ENCODE measurements around the gene SLC38A8.

SLC38A8 gene

DNA sequence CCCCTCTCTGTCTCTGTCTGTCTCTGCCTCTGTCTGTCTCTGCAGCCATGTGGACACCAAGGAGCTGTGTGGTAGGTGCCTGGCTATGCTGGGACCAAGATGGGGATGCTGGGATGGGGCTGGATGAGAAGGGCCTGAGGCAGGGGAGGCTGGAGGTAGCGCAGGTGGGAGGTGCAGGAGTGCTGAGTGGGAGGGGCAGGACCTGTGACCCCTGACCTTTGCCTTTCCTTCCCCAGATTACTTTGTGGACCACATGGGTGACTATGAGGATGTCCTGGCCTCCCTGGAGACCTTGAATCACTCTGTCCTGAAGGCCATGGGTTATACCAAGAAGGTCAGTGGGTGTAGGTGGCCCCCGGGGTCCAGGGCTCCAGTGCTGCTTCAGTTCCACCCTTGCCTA lies 61.8 kb downstream of the SLC38A8 start:
- ChIA-PET POLR2A (no interaction called here), CTCF (interaction anchor here (1.0 kb wide), 1 partner anchor 16 kb away, joined by 3 read pairs; no protein-coding TSS in a partner anchor)

DNA sequence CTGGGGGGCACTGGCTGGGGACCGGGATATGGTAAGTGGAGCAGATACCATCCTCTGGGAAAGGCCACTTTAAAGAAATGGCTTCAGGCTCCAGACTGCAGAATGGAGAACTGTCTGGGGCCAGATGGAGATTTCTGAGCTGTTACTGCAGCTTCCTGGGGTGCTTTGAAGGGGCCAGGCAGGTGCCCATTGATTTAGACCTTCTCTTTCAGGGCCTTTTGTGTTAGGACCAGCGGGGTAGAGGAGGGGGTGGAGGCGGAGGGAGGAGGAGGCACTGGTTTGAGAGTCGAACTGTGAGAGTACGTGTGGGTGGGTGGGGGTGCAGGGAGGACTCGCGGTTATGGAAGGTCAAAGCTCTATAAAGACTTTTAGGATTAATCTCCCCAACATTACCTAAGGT lies 63.2 kb downstream of the SLC38A8 start:
- no peak for DNase-seq (ENCODE audit: extremely low spot score)
- TF ChIP-seq, protein P1, sequence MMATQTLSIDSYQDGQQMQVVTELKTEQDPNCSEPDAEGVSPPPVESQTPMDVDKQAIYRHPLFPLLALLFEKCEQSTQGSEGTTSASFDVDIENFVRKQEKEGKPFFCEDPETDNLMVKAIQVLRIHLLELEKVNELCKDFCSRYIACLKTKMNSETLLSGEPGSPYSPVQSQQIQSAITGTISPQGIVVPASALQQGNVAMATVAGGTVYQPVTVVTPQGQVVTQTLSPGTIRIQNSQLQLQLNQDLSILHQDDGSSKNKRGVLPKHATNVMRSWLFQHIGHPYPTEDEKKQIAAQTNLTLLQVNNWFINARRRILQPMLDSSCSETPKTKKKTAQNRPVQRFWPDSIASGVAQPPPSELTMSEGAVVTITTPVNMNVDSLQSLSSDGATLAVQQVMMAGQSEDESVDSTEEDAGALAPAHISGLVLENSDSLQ (IDR thresholded peaks at IDR 0.05) = no peak
- TF ChIP-seq FOXA1 (IDR thresholded peaks at IDR 0.05) (no peak), ZNF384 (IDR thresholded peaks at IDR 0.05) (no peak), SP1 (IDR thresholded peaks at IDR 0.05) (no peak), ARNT (IDR thresholded peaks at IDR 0.05) (no peak), NFRKB (IDR thresholded peaks at IDR 0.05) (no peak), LEF1 (IDR thresholded peaks at IDR 0.05; ENCODE audit: borderline replicate concordance) (no peak), SUZ12 (IDR thresholded peaks at IDR 0.05) (no peak), BHLHE40 (IDR thresholded peaks at IDR 0.05; ENCODE audit: borderline replicate concordance) (no peak), TARDBP (IDR thresholded peaks at IDR 0.05) (no peak), ELF4 (IDR thresholded peaks at IDR 0.05) (no peak), HDGF (IDR thresholded peaks at IDR 0.05; ENCODE audit: borderline replicate concordance) (no peak), FOXM1 (IDR thresholded peaks at IDR 0.05; ENCODE audit: borderline replicate concordance) (no peak), FOXK2 (IDR thresholded peaks at IDR 0.05) (no peak), L3MBTL2 (conservative IDR thresholded peaks at IDR 0.05) (no peak), CTBP1 (IDR thresholded peaks at IDR 0.05; ENCODE audit: borderline replicate concordance) (no peak)
- ChIA-PET POLR2A (no interaction called here), CTCF (no interaction called here)

More for the DNA sequence above, 61.8 kb downstream of the SLC38A8 start:
- no peak for DNase-seq (ENCODE audit: extremely low spot score)
- TF ChIP-seq FOXA1 (IDR thresholded peaks at IDR 0.05) = no peak
- TF ChIP-seq HDGF (IDR thresholded peaks at IDR 0.05; ENCODE audit: borderline replicate concordance) = no peak

DNA sequence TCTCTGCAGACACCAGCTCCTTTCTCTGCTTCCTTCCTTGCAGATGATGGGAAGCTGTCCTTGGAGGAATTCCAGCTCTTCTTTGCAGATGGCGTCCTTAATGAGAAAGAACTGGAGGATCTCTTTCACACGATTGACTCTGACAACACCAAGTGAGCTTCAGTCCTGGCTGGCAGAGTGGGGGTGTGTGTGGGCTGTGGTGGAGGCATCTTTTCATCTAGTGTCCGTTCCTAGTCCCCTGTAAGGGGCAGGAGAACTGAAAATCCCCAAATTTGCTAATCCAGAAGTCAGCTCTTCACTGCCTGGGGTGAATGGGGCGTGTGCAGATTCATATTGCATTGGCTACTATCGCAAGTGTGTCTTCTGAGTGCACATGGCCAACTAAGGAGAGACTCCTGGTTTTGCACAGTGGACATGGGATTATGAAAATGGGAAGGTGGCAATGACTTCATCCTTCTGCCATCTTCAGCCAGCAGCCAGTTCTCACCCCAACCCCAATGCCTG lies 64.1 kb downstream of the SLC38A8 start:
- DNase-seq (ENCODE audit: extremely low spot score) = no peak
- ChIA-PET CTCF (no interaction called here), POLR2A (interaction anchor here (0.9 kb wide), 1 partner anchor 14 kb away, joined by 3 read pairs; no protein-coding TSS in a partner anchor)
- no peak for TF ChIP-seq LEF1 (IDR thresholded peaks at IDR 0.05; ENCODE audit: borderline replicate concordance)
- TF ChIP-seq FOXM1 (IDR thresholded peaks at IDR 0.05; ENCODE audit: borderline replicate concordance) = no peak
- no peak for TF ChIP-seq TARDBP (IDR thresholded peaks at IDR 0.05)
- TF ChIP-seq NFRKB (IDR thresholded peaks at IDR 0.05) = no peak
- no peak for TF ChIP-seq FOXK2 (IDR thresholded peaks at IDR 0.05)
- no peak for TF ChIP-seq BHLHE40 (IDR thresholded peaks at IDR 0.05; ENCODE audit: borderline replicate concordance)
- no peak for TF ChIP-seq FOXA1 (IDR thresholded peaks at IDR 0.05)
- no peak for TF ChIP-seq ZNF384 (IDR thresholded peaks at IDR 0.05)
- TF ChIP-seq SUZ12 (IDR thresholded peaks at IDR 0.05) = no peak
- no peak for TF ChIP-seq CTBP1 (IDR thresholded peaks at IDR 0.05; ENCODE audit: borderline replicate concordance)
- TF ChIP-seq L3MBTL2 (conservative IDR thresholded peaks at IDR 0.05) = no peak
- TF ChIP-seq ARNT (IDR thresholded peaks at IDR 0.05) = no peak
- no peak for TF ChIP-seq HDGF (IDR thresholded peaks at IDR 0.05; ENCODE audit: borderline replicate concordance)
- TF ChIP-seq ELF4 (IDR thresholded peaks at IDR 0.05) = no peak
- no peak for TF ChIP-seq SP1 (IDR thresholded peaks at IDR 0.05)
- TF ChIP-seq, protein P1 (IDR thresholded peaks at IDR 0.05) = no peak

DNA sequence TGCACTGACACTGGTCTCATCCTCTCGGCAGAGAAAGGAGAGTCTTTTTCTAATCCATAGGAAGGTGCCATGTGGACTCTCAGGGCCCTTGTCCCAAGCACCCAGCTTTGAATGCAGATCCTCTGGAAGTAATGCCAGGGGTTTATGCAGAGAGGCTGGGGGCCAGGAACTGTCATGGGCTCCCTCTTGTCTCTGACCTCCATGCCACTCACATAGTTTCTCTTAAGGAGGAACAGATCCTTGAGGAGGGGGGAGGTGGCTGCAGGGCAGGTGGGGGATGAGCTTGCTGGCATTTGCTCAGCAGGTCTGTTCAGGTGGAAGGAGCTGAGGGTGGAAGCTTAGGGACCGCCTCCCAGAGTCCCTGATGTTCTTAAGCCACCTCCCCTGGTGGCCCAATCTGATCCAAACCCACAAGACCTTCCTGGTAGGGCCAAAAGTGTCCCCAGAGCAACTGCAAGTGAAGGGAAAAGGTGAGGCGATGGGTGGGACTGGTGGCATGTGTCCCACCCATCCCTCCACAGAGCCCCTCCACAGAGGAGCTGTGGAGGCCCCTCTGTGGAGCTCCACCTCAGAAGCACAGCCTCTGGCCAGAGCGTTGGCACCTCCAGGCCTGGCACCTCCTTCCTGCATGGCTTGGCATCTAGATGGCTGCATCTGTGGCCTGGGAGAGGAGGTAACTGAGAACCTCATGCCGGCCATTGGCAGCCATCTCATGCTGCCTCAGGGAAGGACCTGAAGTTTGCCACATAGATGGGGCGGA lies 65.4 kb downstream of the SLC38A8 start:
- POLR2A ChIA-PET = interaction anchor here (0.9 kb wide), 1 partner anchor 16 kb away, joined by 3 read pairs; no protein-coding TSS in a partner anchor
- CTCF ChIA-PET = no interaction called here
- TF ChIP-seq FOXK2 (IDR thresholded peaks at IDR 0.05) (no peak), SP1 (IDR thresholded peaks at IDR 0.05) (no peak), BHLHE40 (IDR thresholded peaks at IDR 0.05; ENCODE audit: borderline replicate concordance) (no peak), HDGF (IDR thresholded peaks at IDR 0.05; ENCODE audit: borderline replicate concordance) (no peak)
- TF ChIP-seq, protein P1 (IDR thresholded peaks at IDR 0.05) = no peak

DNA sequence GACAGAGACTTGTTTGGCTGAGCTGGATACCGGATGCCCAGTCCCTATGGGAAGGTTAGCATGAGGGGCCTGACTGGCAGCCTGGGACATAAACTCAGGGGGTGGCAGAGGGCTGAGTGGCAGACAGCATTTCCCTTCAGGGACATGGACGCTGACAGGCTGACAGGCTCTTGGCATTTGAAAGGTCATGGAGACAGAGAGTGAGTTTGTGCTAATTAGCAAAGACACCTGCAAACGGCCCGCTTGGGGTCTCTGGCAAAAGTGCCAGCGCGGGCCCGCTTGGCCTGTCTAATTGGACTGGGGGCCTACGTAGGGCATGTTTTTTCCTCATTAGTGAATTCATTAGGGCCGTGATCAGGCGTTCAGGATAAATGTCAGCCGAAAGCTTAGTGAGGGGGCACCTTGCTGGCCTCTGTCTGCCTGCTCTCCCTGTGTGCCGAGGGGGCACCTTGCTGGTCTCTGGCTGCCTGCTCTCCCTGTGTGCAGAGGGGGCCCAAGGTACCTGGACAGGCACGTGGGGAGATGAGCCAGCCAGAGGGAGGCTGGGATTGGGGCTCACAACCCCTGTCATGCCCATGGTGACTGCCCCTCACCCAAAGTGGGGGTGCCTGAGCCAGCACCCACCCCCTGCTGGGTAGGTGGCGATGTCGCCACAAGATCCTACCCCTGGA lies 66.9 kb downstream of the SLC38A8 start:
- no peak for TF ChIP-seq NFRKB (IDR thresholded peaks at IDR 0.05)
- no peak for TF ChIP-seq ELF4 (IDR thresholded peaks at IDR 0.05)
- TF ChIP-seq L3MBTL2 (conservative IDR thresholded peaks at IDR 0.05) = no peak
- no peak for TF ChIP-seq HDGF (IDR thresholded peaks at IDR 0.05; ENCODE audit: borderline replicate concordance)
- TF ChIP-seq BHLHE40 (IDR thresholded peaks at IDR 0.05; ENCODE audit: borderline replicate concordance) = no peak
- TF ChIP-seq ARNT (IDR thresholded peaks at IDR 0.05) = no peak
- TF ChIP-seq FOXA1 (IDR thresholded peaks at IDR 0.05) = no peak
- no peak for TF ChIP-seq SP1 (IDR thresholded peaks at IDR 0.05)
- no peak for TF ChIP-seq LEF1 (IDR thresholded peaks at IDR 0.05; ENCODE audit: borderline replicate concordance)
- TF ChIP-seq, protein P1 (IDR thresholded peaks at IDR 0.05) = no peak
- no peak for TF ChIP-seq FOXK2 (IDR thresholded peaks at IDR 0.05)
- ChIA-PET POLR2A (no interaction called here), CTCF (no interaction called here)
- no peak for DNase-seq (ENCODE audit: extremely low spot score)

More for the DNA sequence above, 65.4 kb downstream of the SLC38A8 start:
- DNase-seq (ENCODE audit: extremely low spot score) = no peak
